Tibial nerve (tissue), 4 donors: ENCODE results near the gene TNFRSF13B. TPM values are rescaled to one million over a fixed set of nuclear protein-coding genes. Genes with fewer than 3 reads are reported as not detected.

Experiments used
- DNase-seq, 2 donors: peaks; one replicate each; pipeline ENCODE4 v3.0.0-alpha.2; 2019; ENCODE audit warnings: low spot score in 2 of 2
- H3K27ac ChIP-seq, 4 donors: fragments of 200-600 bp; sonication (generic) in 3 of 4; one replicate each; pipeline ENCODE4 v1.5.1; 2017 to 2019; ENCODE audit warnings: mild to moderate bottlenecking in 1 of 4
- H3K27me3 ChIP-seq, 2 donors: fragments of 200-600 bp; sonication (generic) in 1 of 2; one replicate each; pipeline versions ENCODE4 v1.5.1 to v1.6.0; 2017 to 2019
- H3K36me3 ChIP-seq, 3 donors: fragments of 200-600 bp; sonication (generic); one replicate each; pipeline ENCODE4 v1.5.1; 2018 to 2019
- H3K4me1 ChIP-seq, 4 donors: fragments of 200-600 bp; sonication (generic) in 3 of 4; one replicate each; pipeline ENCODE4 v1.5.1; 2017 to 2019
- H3K4me3 ChIP-seq, 4 donors: fragments of 200-600 bp; sonication (generic) in 3 of 4; one replicate each; pipeline ENCODE4 v1.5.1; 2017 to 2019; ENCODE audit warnings: mild to moderate bottlenecking in 1 of 4, moderate library complexity in 1 of 4
- H3K9me3 ChIP-seq, 4 donors: fragments of 200-600 bp; sonication (generic) in 3 of 4; one replicate each; pipeline ENCODE4 v1.5.1; 2017 to 2019
- EP300 ChIP-seq, 2 donors: sonication (generic); formaldehyde crosslinking; IDR thresholded peaks; one replicate each; pipeline ENCODE4 v1.6.1; 2017; ENCODE audit warnings: antibody characterized with exemption in 2 of 2, mild to moderate bottlenecking in 1 of 2
- POLR2A ChIP-seq, 2 donors: fragments of 450-650 bp; IDR thresholded peaks; one replicate each; pipeline ENCODE4 v1.6.1; 2017; ENCODE audit warnings: antibody characterized with exemption in 2 of 2, mild to moderate bottlenecking in 2 of 2, moderate library complexity in 2 of 2
- WGBS, 2 donors: methylation state at CpG; one replicate each; pipeline ENCODE4 v1.1.5; 2018; 5-methylcytosine and 5-hydroxymethylcytosine counted together
- total RNA-seq, 4 donors: library from RNA; depleted of rRNA; stranded (reverse); fragments of >200 nt; gene quantifications; one replicate each; pipeline ENCODE4 v1.1.0, GENCODE V29; 2016
- TF ChIP-seq, protein P1 (sequence below), 5 experiments: fragments of 200-600 bp in 3 of 5; fragments of 450-650 bp in 2 of 5; sonication (generic) in 3 of 5; IDR thresholded peaks; one replicate each; pipeline ENCODE4 v1.5.1; 2016 to 2019; ENCODE audit warnings: antibody characterized with exemption in 5 of 5, mild to moderate bottlenecking in 3 of 5, moderate library complexity in 2 of 5

The TNFRSF13B gene
- total RNA-seq, 4 donors from 2014 or later: not detected

DNA sequence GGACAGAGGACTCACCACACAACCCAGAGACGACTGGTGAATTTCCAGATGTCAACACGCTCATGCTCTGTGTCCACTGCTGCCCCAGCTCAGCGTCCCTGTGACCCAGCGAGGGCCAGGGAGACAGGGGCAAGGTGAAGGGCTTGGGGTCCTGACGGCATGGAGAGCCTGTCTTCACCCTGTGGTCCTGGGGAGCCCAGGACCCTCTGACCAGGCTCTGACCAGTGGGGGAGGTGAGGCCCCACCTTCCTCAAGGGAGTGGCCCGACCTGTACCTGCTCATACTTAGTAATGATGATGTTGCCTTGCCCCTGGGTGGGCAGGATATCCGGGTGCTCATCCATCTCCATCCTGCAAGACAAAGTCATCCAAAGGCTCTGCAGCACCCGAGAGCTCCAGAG, 39.8 kb downstream of the TNFRSF13B start:
- TF ChIP-seq POLR2A (IDR thresholded peaks at IDR 0.05): no peak
- TF ChIP-seq, protein P1, sequence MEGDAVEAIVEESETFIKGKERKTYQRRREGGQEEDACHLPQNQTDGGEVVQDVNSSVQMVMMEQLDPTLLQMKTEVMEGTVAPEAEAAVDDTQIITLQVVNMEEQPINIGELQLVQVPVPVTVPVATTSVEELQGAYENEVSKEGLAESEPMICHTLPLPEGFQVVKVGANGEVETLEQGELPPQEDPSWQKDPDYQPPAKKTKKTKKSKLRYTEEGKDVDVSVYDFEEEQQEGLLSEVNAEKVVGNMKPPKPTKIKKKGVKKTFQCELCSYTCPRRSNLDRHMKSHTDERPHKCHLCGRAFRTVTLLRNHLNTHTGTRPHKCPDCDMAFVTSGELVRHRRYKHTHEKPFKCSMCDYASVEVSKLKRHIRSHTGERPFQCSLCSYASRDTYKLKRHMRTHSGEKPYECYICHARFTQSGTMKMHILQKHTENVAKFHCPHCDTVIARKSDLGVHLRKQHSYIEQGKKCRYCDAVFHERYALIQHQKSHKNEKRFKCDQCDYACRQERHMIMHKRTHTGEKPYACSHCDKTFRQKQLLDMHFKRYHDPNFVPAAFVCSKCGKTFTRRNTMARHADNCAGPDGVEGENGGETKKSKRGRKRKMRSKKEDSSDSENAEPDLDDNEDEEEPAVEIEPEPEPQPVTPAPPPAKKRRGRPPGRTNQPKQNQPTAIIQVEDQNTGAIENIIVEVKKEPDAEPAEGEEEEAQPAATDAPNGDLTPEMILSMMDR (IDR thresholded peaks at IDR 0.05): no peak
- TF ChIP-seq EP300 (IDR thresholded peaks at IDR 0.05): no peak
- H3K4me3 ChIP-seq: no peak overlapping the region
- peaks cover 0 to 8% (median 0%) of the 10 kb centered on the region in 4 donors for H3K4me1 ChIP-seq
- H3K36me3 ChIP-seq: no peaks in the 10 kb centered on the region
- H3K27me3 ChIP-seq: no peaks in the 10 kb centered on the region
- H3K27ac ChIP-seq: no peak overlapping the region
- H3K9me3 ChIP-seq: no peaks in the 10 kb centered on the region
- DNase-seq: no peak
- WGBS, 2 donors: 82 to 94% methylated on average over 6 to 8 of the region's 8 CpGs

DNA sequence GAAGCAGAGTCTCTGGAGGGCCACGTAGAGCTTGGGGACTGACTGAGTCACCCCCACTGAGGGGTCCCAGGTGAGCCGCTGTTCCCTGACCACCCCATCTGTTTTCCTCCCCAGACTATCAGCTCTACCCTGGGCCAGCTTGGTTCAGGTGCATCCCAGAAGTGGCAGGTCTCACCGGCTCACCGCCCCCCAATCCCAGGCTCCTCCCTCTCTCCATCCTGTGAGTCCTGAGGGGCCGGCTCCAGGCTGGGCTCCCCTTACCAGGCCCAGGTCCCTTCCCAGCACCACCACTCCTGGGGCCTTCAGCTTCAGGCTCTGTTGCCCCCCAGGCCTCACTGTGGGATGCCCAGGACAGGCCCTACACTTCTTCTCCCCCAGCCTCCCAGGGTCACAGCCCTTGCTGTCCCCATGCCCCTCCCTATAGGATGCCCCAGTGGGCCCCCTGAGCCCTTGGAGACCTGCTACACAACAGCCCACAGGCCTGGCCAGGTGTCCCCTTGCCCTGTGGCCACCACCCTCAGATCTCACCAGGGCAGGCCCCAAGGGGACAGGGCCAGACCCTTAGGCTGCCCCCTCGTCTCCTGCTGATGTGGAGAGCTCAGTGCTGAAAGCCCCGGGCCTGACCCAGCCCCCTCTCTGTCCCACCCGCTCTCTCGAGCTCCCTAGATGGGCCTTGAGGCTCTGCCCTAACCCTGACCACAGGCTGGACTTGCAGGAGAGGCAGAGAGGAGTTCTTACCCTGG, 40.4 kb downstream of the TNFRSF13B start:
- no peak overlapping the region for H3K4me3 ChIP-seq
- H3K27ac ChIP-seq: no peak overlapping the region
- H3K27me3 ChIP-seq: no peaks in the 10 kb centered on the region
- TF ChIP-seq EP300 (IDR thresholded peaks at IDR 0.05) (no peak), POLR2A (IDR thresholded peaks at IDR 0.05) (no peak)
- TF ChIP-seq, protein P1 (IDR thresholded peaks at IDR 0.05): no peak
- H3K4me1 ChIP-seq: peaks cover 0 to 8% (median 0%) of the 10 kb centered on the region in 4 donors
- H3K36me3 ChIP-seq: no peaks in the 10 kb centered on the region
- H3K9me3 ChIP-seq: no peaks in the 10 kb centered on the region
- 59 to 83% methylated on average over 9 of the region's 9 CpGs for WGBS, 2 donors
- no peak for DNase-seq

DNA sequence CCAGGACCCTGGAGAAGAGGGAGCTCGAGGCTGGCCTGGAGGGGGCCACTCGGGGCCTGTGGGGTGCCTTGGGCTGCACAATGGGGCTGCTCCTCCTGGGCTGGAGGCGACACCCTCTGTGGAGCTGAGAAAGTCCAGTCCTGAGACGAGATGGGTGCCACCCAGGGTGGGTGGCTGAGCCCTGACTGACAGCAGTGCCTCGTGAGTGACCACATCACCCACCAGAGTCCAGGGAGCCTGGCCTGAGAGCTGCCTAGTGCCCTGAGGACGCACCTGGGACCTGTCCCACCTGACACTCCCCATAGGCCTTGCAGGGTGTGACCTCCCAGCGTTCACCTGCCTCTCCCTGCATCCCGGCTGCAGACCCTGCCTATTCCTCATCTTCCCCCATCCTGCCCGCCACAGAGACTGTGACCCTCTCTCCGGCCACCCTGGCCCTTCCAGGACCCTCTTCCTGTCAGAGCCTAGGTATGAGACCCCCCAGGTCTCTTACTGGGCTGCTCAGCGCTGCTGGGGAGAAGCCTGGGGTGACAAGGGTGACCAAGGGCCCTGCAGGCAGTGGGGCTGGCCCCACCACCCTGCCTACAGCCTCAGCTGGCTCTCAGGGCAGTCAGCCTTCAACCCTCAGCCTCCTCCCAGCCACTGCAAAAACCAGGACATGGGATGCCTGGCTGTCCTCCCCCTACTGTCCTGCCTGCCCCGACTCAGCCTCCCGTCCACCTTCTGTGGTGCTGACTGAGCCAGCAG, 41.2 kb downstream of the TNFRSF13B start:
- Histone ChIP-seq H3K27ac (no peak overlapping the region), H3K27me3 (no peaks in the 10 kb centered on the region), H3K36me3 (no peaks in the 10 kb centered on the region), H3K4me3 (no peak overlapping the region), H3K4me1 (peaks cover 0 to 8% (median 0%) of the 10 kb centered on the region in 4 donors), H3K9me3 (no peaks in the 10 kb centered on the region)
- no peak for DNase-seq
- no peak for TF ChIP-seq EP300 (IDR thresholded peaks at IDR 0.05)
- TF ChIP-seq POLR2A (IDR thresholded peaks at IDR 0.05): no peak
- TF ChIP-seq, protein P1 (IDR thresholded peaks at IDR 0.05): no peak
- 77 to 82% methylated on average over 8 to 12 of the region's 13 CpGs for WGBS, 2 donors

DNA sequence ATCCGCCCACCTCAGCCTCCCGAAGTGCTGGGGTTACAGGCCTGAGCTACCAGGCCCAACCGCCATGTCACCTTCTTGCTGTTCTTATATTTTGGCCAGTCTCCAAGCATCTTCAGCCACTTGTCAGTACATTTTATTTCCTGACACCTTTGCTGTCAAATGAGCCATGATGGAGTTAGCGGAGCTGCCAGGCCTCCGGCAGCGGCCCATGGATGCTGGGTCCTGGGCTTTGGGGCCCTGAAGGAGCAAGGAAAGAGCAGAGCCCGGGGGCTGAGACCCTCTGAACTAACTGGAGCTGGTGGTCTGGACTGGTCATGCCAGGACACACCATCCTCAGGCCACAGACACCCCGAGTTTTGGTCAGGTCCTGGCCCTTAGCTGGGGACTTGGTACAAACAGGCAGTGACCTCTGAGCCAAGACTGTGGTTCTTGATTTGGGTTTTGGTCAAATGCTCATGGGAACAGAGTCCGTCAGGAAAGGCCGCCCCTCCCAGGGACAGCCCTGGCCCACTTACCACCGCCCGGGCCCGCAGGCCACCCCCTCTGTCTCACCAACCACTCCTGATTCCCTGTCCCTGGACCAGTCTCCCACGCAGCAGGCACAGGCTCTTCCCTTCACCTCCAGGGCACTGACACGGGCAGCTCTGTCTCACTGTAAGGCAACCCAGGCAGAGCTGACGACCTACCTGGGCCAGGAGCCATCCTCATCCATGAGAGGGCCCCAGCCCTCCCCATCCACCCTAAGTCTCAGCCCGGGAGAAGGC, 42.0 kb downstream of the TNFRSF13B start:
- Histone ChIP-seq H3K27ac (no peak overlapping the region), H3K36me3 (no peaks in the 10 kb centered on the region), H3K4me1 (peaks cover 0 to 8% (median 0%) of the 10 kb centered on the region in 4 donors), H3K27me3 (no peaks in the 10 kb centered on the region), H3K9me3 (no peaks in the 10 kb centered on the region), H3K4me3 (no peak overlapping the region)
- WGBS, 2 donors: 85 to 86% methylated on average over 17 of the region's 17 CpGs
- TF ChIP-seq EP300 (IDR thresholded peaks at IDR 0.05) (no peak), POLR2A (IDR thresholded peaks at IDR 0.05) (no peak)
- TF ChIP-seq, protein P1 (IDR thresholded peaks at IDR 0.05): no peak
- no peak for DNase-seq
